Neural cell (in vitro differentiated cells): ENCODE measurements around the gene DNM1.

Experiments used
- CTCF ChIP-seq: fragments of 450-650 bp; IDR thresholded peaks from 2 replicates; pipeline ENCODE4 v1.5.1; 2014; ENCODE audit warnings: antibody characterized with exemption, mild to moderate bottlenecking, moderate library complexity; ENCODE audit not compliant: poor library complexity, severe bottlenecking
- EP300 ChIP-seq: fragments of 450-650 bp; conservative IDR thresholded peaks from 2 replicates; pipeline ENCODE4 v1.6.1; 2014; ENCODE audit warnings: antibody characterized with exemption, mild to moderate bottlenecking, moderate library complexity; ENCODE audit not compliant: poor library complexity, severe bottlenecking
- POLR2AphosphoS5 ChIP-seq: IDR thresholded peaks from 2 replicates; pipeline ENCODE4 v1.6.1; 2012

GRCh38 chr9:128206916-128207910 lies 4.0 kb downstream of the DNM1 start:
- TF ChIP-seq EP300 (no peak), CTCF (no peak), POLR2AphosphoS5 (no peak)
